ENCODE measurements around the gene SUSD2.

SUSD2 gene

GRCh38 chr22:24190159-24190540, 8.9 kb downstream of the SUSD2 start:
- Histone ChIP-seq H3K27me3 (ENCODE audit: insufficient read depth, low read length, poor library complexity) (no peaks in the 10 kb centered on the region), H3K4me1 (ENCODE audit: insufficient read depth, low read length) (no peaks in the 10 kb centered on the region), H3K9ac (ENCODE audit: low read depth, low read length) (no peak overlapping the region), H3K27ac (ENCODE audit: low read length) (no peak overlapping the region), H3K36me3 (ENCODE audit: insufficient read depth, low read length) (no peaks in the 10 kb centered on the region), H2AFZ (ENCODE audit: low read depth, low read length) (no peak overlapping the region), H3K4me2 (ENCODE audit: insufficient read depth, low read length) (no peak overlapping the region), H3K79me2 (ENCODE audit: insufficient read depth, low read length) (no peaks in the 10 kb centered on the region), H3K4me3 (ENCODE audit: low read depth in 1 of 2, low read length in 2 of 2) (no peak overlapping the region), H4K20me1 (ENCODE audit: insufficient read depth, low read length) (peaks cover 6% of the 10 kb centered on the region; the same call in 1 of the 2 replicates), H3K9me3 (ENCODE audit: insufficient read depth, low read length, severe bottlenecking) (no peaks in the 10 kb centered on the region)
- no peak for ATAC-seq (ENCODE audit: insufficient read depth, low read depth)
- TF ChIP-seq EZH2 (IDR thresholded peaks at IDR 0.05; ENCODE audit: borderline replicate concordance, low read depth, low read length, severe bottlenecking) = no peak
- TF ChIP-seq CTCF (IDR thresholded peaks at IDR 0.05; ENCODE audit: borderline replicate concordance, extremely low read depth, low read length, poor library complexity, severe bottlenecking) = no peak
- no peak for DNase-seq

GRCh38 chr22:24190596-24191208, 9.4 kb downstream of the SUSD2 start:
- Histone ChIP-seq H3K36me3 (ENCODE audit: insufficient read depth, low read length) (no peaks in the 10 kb centered on the region), H4K20me1 (ENCODE audit: insufficient read depth, low read length) (peaks cover 6% of the 10 kb centered on the region; the same call in 1 of the 2 replicates), H3K4me3 (ENCODE audit: low read depth in 1 of 2, low read length in 2 of 2) (no peak overlapping the region), H3K79me2 (ENCODE audit: insufficient read depth, low read length) (no peaks in the 10 kb centered on the region), H3K4me2 (ENCODE audit: insufficient read depth, low read length) (no peak overlapping the region), H3K27me3 (ENCODE audit: insufficient read depth, low read length, poor library complexity) (no peaks in the 10 kb centered on the region), H3K27ac (ENCODE audit: low read length) (no peak overlapping the region), H3K9me3 (ENCODE audit: insufficient read depth, low read length, severe bottlenecking) (no peaks in the 10 kb centered on the region), H2AFZ (ENCODE audit: low read depth, low read length) (no peak overlapping the region), H3K4me1 (ENCODE audit: insufficient read depth, low read length) (no peaks in the 10 kb centered on the region), H3K9ac (ENCODE audit: low read depth, low read length) (no peak overlapping the region)
- no peak for ATAC-seq (ENCODE audit: insufficient read depth, low read depth)
- DNase-seq = no peak
- TF ChIP-seq CTCF (IDR thresholded peaks at IDR 0.05; ENCODE audit: borderline replicate concordance, extremely low read depth, low read length, poor library complexity, severe bottlenecking) (no peak), EZH2 (IDR thresholded peaks at IDR 0.05; ENCODE audit: borderline replicate concordance, low read depth, low read length, severe bottlenecking) (no peak)

GRCh38 chr22:24191381-24191841, 10.1 kb downstream of the SUSD2 start:
- H3K27me3 ChIP-seq (ENCODE audit: insufficient read depth, low read length, poor library complexity) = no peaks in the 10 kb centered on the region
- no peak overlapping the region for H3K27ac ChIP-seq (ENCODE audit: low read length)
- ATAC-seq (ENCODE audit: insufficient read depth, low read depth) (0 out of 3 replicates have a peak, but pooled peaks have one; percentile 31), DNase-seq (no peak)
- TF ChIP-seq EZH2 (IDR thresholded peaks at IDR 0.05; ENCODE audit: borderline replicate concordance, low read depth, low read length, severe bottlenecking) (no peak), CTCF (IDR thresholded peaks at IDR 0.05; ENCODE audit: borderline replicate concordance, extremely low read depth, low read length, poor library complexity, severe bottlenecking) (no peak)
- H3K4me1 ChIP-seq (ENCODE audit: insufficient read depth, low read length) = no peaks in the 10 kb centered on the region
- no peaks in the 10 kb centered on the region for H3K9me3 ChIP-seq (ENCODE audit: insufficient read depth, low read length, severe bottlenecking)
- H3K9ac ChIP-seq (ENCODE audit: low read depth, low read length) = no peak overlapping the region
- H2AFZ ChIP-seq (ENCODE audit: low read depth, low read length) = no peak overlapping the region
- H3K36me3 ChIP-seq (ENCODE audit: insufficient read depth, low read length) = no peaks in the 10 kb centered on the region
- H3K79me2 ChIP-seq (ENCODE audit: insufficient read depth, low read length) = no peaks in the 10 kb centered on the region
- H4K20me1 ChIP-seq (ENCODE audit: insufficient read depth, low read length) = peaks cover 6% of the 10 kb centered on the region; the same call in 1 of the 2 replicates
- no peak overlapping the region for H3K4me2 ChIP-seq (ENCODE audit: insufficient read depth, low read length)
- H3K4me3 ChIP-seq (ENCODE audit: low read depth in 1 of 2, low read length in 2 of 2) = no peak overlapping the region

Measured in DND-41 (cell line).